GM23248 (cell line): ENCODE data around the gene OSGEP. TPM values are rescaled to one million over a fixed set of nuclear protein-coding genes. Genes with fewer than 3 reads are reported as not detected.

ENCODE experiments used
- DNase-seq: peaks from one replicate; pipeline ENCODE4 v3.0.0-alpha.2; 2015
- H2AFZ ChIP-seq: fragments of 200-600 bp; sonication (generic); 2 replicates; pipeline ENCODE4 v1.6.1; 2016; ENCODE audit warnings: antibody characterized with exemption
- H3F3A ChIP-seq: fragments of 200-600 bp; sonication (generic); 2 replicates; pipeline ENCODE4 v1.6.1; 2016; ENCODE audit warnings: mild to moderate bottlenecking, antibody characterized with exemption, mixed run types; ENCODE audit not compliant: insufficient read depth
- H3K27ac ChIP-seq: fragments of 200-600 bp; sonication (generic); 2 replicates; pipeline ENCODE4 v1.5.1; 2016; ENCODE audit warnings: mild to moderate bottlenecking
- H3K27me3 ChIP-seq: fragments of 200-600 bp; sonication (generic); replicated peaks from 2 replicates; pipeline ENCODE4 v1.6.1; 2016; ENCODE audit warnings: mild to moderate bottlenecking; ENCODE audit not compliant: insufficient read depth
- H3K36me3 ChIP-seq: fragments of 200-600 bp; sonication (generic); 2 replicates; pipeline ENCODE4 v1.6.1; 2016; ENCODE audit warnings: low read depth, mild to moderate bottlenecking
- H3K4me1 ChIP-seq: fragments of 200-600 bp; sonication (generic); 2 replicates; pipeline ENCODE4 v1.6.1; 2016; ENCODE audit warnings: mild to moderate bottlenecking; ENCODE audit not compliant: insufficient read depth
- H3K4me2 ChIP-seq: fragments of 200-600 bp; sonication (generic); one replicate; pipeline ENCODE4 v1.6.1; 2016; ENCODE audit warnings: mild to moderate bottlenecking; ENCODE audit not compliant: unreplicated experiment
- H3K4me3 ChIP-seq: fragments of 200-600 bp; sonication (generic); 2 replicates; pipeline ENCODE4 v1.5.1; 2016; ENCODE audit warnings: mild to moderate bottlenecking
- H3K79me2 ChIP-seq: fragments of 200-600 bp; sonication (generic); 2 replicates; pipeline ENCODE4 v1.6.1; 2016; ENCODE audit warnings: mild to moderate bottlenecking; ENCODE audit not compliant: insufficient read depth
- H3K9ac ChIP-seq: fragments of 200-600 bp; sonication (generic); 2 replicates; pipeline ENCODE4 v1.6.1; 2016; ENCODE audit warnings: mild to moderate bottlenecking
- H3K9me2 ChIP-seq: fragments of 200-600 bp; sonication (generic); 2 replicates; pipeline ENCODE4 v1.6.1; 2016; ENCODE audit warnings: mixed run types, mild to moderate bottlenecking, moderate library complexity; ENCODE audit not compliant: insufficient read depth
- H3K9me3 ChIP-seq: fragments of 200-600 bp; sonication (generic); one replicate; pipeline ENCODE4 v1.6.1; 2017; ENCODE audit warnings: low read depth
- H4K20me1 ChIP-seq: fragments of 200-600 bp; sonication (generic); 2 replicates; pipeline ENCODE4 v1.6.0; 2016; ENCODE audit not compliant: insufficient read depth
- EZH2 ChIP-seq: fragments of 200-600 bp; sonication (generic); IDR thresholded peaks from 2 replicates; pipeline ENCODE4 v1.6.1; 2018; ENCODE audit warnings: antibody characterized with exemption, mild to moderate bottlenecking; ENCODE audit not compliant: insufficient read depth, poor library complexity, severe bottlenecking
- EZH2phosphoT487 ChIP-seq: fragments of 200-600 bp; sonication (generic); IDR thresholded peaks from 2 replicates; pipeline ENCODE4 v1.6.1; 2018; ENCODE audit warnings: antibody characterized with exemption, moderate library complexity, mild to moderate bottlenecking, low read depth; ENCODE audit not compliant: insufficient read depth
- WGBS, 2 experiments: methylation state at CpG; one replicate each; pipeline ENCODE4 v1.1.6; 2015 to 2017; ENCODE audit warnings: low lambda C conversion rate in 2 of 2, low coverage in 1 of 2; ENCODE audit errors: missing lambda C conversion rate in 2 of 2; 5-methylcytosine and 5-hydroxymethylcytosine counted together
- in situ Hi-C: fragments of 300-500 bp; cut with MboI; formaldehyde crosslinking; loops from 2 replicates; pipeline ENCODE4 v1.15.0; 2020
- polyA plus RNA-seq: library from polyadenylated mRNA; unstranded; fragments of >200 nt; fragmentation: Nextera tagmentation; extraction: Ambion mirVana; gene quantifications from 2 replicates; pipeline ENCODE4 v1.2.1, GENCODE V29; 2016
- total RNA-seq: library from RNA; depleted of rRNA; stranded (reverse); fragments of >200 nt; shearing (Covaris generic); gene quantifications from 2 replicates; pipeline ENCODE4 v1.2.3, GENCODE V29; 2014

The OSGEP gene
- total and polyA plus RNA-seq, 2 experiments from 2014 or later: 24.2 to 37.8 TPM

GRCh38 chr14:20477211-20477876 is 22.7 kb upstream of the OSGEP start:
- H3K4me1 ChIP-seq: no peaks in the 10 kb centered on the region; the same call in 1 of the 2 replicates
- peak; percentile 39 for DNase-seq
- no peaks in the 10 kb centered on the region for H3K27me3 ChIP-seq
- H3F3A ChIP-seq: peaks cover 20% of the 10 kb centered on the region; the same call in 1 of the 2 replicates
- no peak overlapping the region for H2AFZ ChIP-seq
- WGBS, 2 experiments: 81 to 82% methylated on average over 1 of the region's 1 CpG
- H3K4me3 ChIP-seq: no peak overlapping the region
- peaks cover 24% of the 10 kb centered on the region for H3K36me3 ChIP-seq
- H4K20me1 ChIP-seq: no peaks in the 10 kb centered on the region
- H3K27ac ChIP-seq: no peak overlapping the region
- TF ChIP-seq EZH2 (no peak), EZH2phosphoT487 (no peak)
- in situ Hi-C loops: no loop called here
- H3K79me2 ChIP-seq: peaks cover 28% of the 10 kb centered on the region
- no peak overlapping the region for H3K9ac ChIP-seq
- H3K4me2 ChIP-seq: no peak overlapping the region
- no peaks in the 10 kb centered on the region for H3K9me3 ChIP-seq
- H3K9me2 ChIP-seq: no peaks in the 10 kb centered on the region

- no peak overlapping the region for H3K4me2 ChIP-seq
- no peak overlapping the region for H3K27ac ChIP-seq
Observed at GRCh38 chr14:20476776-20477175, 22.2 kb upstream of the OSGEP start.

GRCh38 chr14:20472536-20473169 is 18.0 kb upstream of the OSGEP start:
- no peak for DNase-seq
- TF ChIP-seq EZH2phosphoT487 (no peak), EZH2 (no peak)
- no peak overlapping the region for H3K27ac ChIP-seq
- H2AFZ ChIP-seq: no peak overlapping the region
- H4K20me1 ChIP-seq: no peaks in the 10 kb centered on the region
- H3K36me3 ChIP-seq: peaks cover 24% of the 10 kb centered on the region
- no peaks in the 10 kb centered on the region for H3K27me3 ChIP-seq
- no peaks in the 10 kb centered on the region for H3K9me2 ChIP-seq
- no peaks in the 10 kb centered on the region; the same call in 1 of the 2 replicates for H3K4me1 ChIP-seq
- H3K4me2 ChIP-seq: no peak overlapping the region
- in situ Hi-C loops: no loop called here
- H3K4me3 ChIP-seq: no peak overlapping the region
- peaks cover 55% of the 10 kb centered on the region for H3K79me2 ChIP-seq
- peaks cover 15% of the 10 kb centered on the region; the same call in 1 of the 2 replicates for H3F3A ChIP-seq
- 98 to 100% methylated on average over 2 of the region's 2 CpGs for WGBS, 2 experiments
- H3K9ac ChIP-seq: no peak overlapping the region
- H3K9me3 ChIP-seq: no peaks in the 10 kb centered on the region

More at GRCh38 chr14:20476776-20477175, 22.2 kb upstream of the OSGEP start:
- Histone ChIP-seq H3K79me2 (peaks cover 33% of the 10 kb centered on the region), H3K9me2 (no peaks in the 10 kb centered on the region), H3K9me3 (no peaks in the 10 kb centered on the region), H3F3A (peaks cover 20% of the 10 kb centered on the region; the same call in 1 of the 2 replicates), H4K20me1 (no peaks in the 10 kb centered on the region), H3K4me3 (no peak overlapping the region), H3K4me1 (no peaks in the 10 kb centered on the region; the same call in 1 of the 2 replicates), H3K9ac (no peak overlapping the region), H3K36me3 (peaks cover 24% of the 10 kb centered on the region), H2AFZ (no peak overlapping the region), H3K27me3 (no peaks in the 10 kb centered on the region)
- no peak for DNase-seq
- TF ChIP-seq EZH2 (no peak), EZH2phosphoT487 (no peak)
- WGBS, 2 experiments: 82 to 85% methylated on average over 5 of the region's 5 CpGs
- in situ Hi-C loops: no loop called here

GRCh38 chr14:20470603-20470901 is 15.9 kb upstream of the OSGEP start:
- DNase-seq: no peak
- peak overlapping the region; percentile 98 for H2AFZ ChIP-seq
- H4K20me1 ChIP-seq: no peaks in the 10 kb centered on the region
- in situ Hi-C loops: no loop called here
- peak overlapping the region; percentile 94 for H3K9ac ChIP-seq
- peaks cover 24% of the 10 kb centered on the region for H3K36me3 ChIP-seq
- WGBS, 2 experiments: 3% methylated on average over 2 of the region's 2 CpGs
- peaks cover 55% of the 10 kb centered on the region for H3K79me2 ChIP-seq
- no peaks in the 10 kb centered on the region for H3K9me2 ChIP-seq
- H3K4me3 ChIP-seq: peak overlapping the region; percentile 93
- TF ChIP-seq EZH2phosphoT487 (no peak), EZH2 (no peak)
- no peaks in the 10 kb centered on the region for H3K27me3 ChIP-seq
- H3K4me2 ChIP-seq: peak overlapping the region; percentile 95
- H3K27ac ChIP-seq: peak overlapping the region; percentile 85
- no peaks in the 10 kb centered on the region for H3K9me3 ChIP-seq
- no peaks in the 10 kb centered on the region for H3K4me1 ChIP-seq
- peaks cover 10% of the 10 kb centered on the region; the same call in 1 of the 2 replicates for H3F3A ChIP-seq
